B cell (primary cell): ENCODE data around the gene ADAMTSL4. TPM values are rescaled to one million over a fixed set of nuclear protein-coding genes. Genes with fewer than 3 reads are reported as not detected.
A peak's percentile ranks its signal among the peaks of the same experiment; 100 is the strongest.

Experiments used
- ATAC-seq: fragments of 200-7000 bp; cut with Tn5 transposase; one replicate; pipeline ENCODE4 v1.10.0; 2021; ENCODE audit warnings: low read depth, mild to moderate bottlenecking, moderate number of reproducible peaks, moderate library complexity
- CTCF ChIA-PET: fragments of 350-600 bp; sonication (Branson Sonifier 250); formaldehyde crosslinking; loops from one replicate; lab custom pipeline; 2021; ENCODE audit warnings: antibody characterized with exemption, inconsistent platforms; lab: Charles Lee
- POLR2A ChIA-PET: fragments of 350-600 bp; sonication (Branson Sonifier 250); formaldehyde crosslinking; loops from one replicate; lab custom pipeline; 2021; ENCODE audit warnings: antibody characterized with exemption; lab: Charles Lee
- DNase-seq: peaks from one replicate; pipeline ENCODE4 v3.0.0; 2013
- H2AFZ ChIP-seq: 2 replicates; pipeline ENCODE4 v1.6.1; 2012; ENCODE audit warnings: mild to moderate bottlenecking, low read depth, low read length; ENCODE audit not compliant: insufficient read depth, poor library complexity, severe bottlenecking
- H3K27ac ChIP-seq, 2 donors: 1 replicate in 1 of 2; 2 replicates in 1 of 2; pipeline ENCODE4 v1.5.1; 2012 to 2013; ENCODE audit warnings: low read length in 2 of 2, mild to moderate bottlenecking in 2 of 2, moderate library complexity in 1 of 2
- H3K27me3 ChIP-seq, 4 experiments: fragments of 200-600 bp in 1 of 4; sonication (generic) in 1 of 4; replicated peaks in 1 of 4; 1 replicate in 2 of 4; 2 replicates in 2 of 4; pipeline versions ENCODE4 v1.6.1 to v1.7.0; 2013 to 2016; ENCODE audit warnings: low read length in 3 of 4, mild to moderate bottlenecking in 2 of 4, mixed read lengths in 1 of 4, moderate library complexity in 1 of 4; ENCODE audit not compliant: insufficient read depth in 4 of 4, control insufficient read depth in 3 of 4; ENCODE audit errors: control extremely low read depth in 1 of 4
- H3K36me3 ChIP-seq, 2 experiments: replicated peaks in 1 of 2; 1 replicate in 1 of 2; 2 replicates in 1 of 2; pipeline versions ENCODE4 v1.6.1 to v1.7.1; 2013; ENCODE audit warnings: low read length in 1 of 2; ENCODE audit not compliant: insufficient read depth in 2 of 2, control insufficient read depth in 1 of 2; ENCODE audit errors: control extremely low read depth in 1 of 2, extremely low read depth in 1 of 2
- H3K4me1 ChIP-seq, 2 donors: fragments of 200-600 bp in 1 of 2; sonication (generic) in 1 of 2; 1 replicate in 1 of 2; 2 replicates in 1 of 2; pipeline versions ENCODE4 v1.5.1 to v1.6.1; 2013 to 2017; ENCODE audit warnings: low read length in 2 of 2; ENCODE audit not compliant: control insufficient read depth in 2 of 2, insufficient read depth in 2 of 2
- H3K4me2 ChIP-seq: replicated peaks from 2 replicates; pipeline ENCODE3; 2012; ENCODE audit warnings: mild to moderate bottlenecking, low read depth, low read length; ENCODE audit not compliant: poor library complexity, severe bottlenecking
- H3K4me3 ChIP-seq, 5 experiments: fragments of 200-600 bp in 1 of 5; sonication (generic) in 1 of 5; 1 replicate in 3 of 5; 2 replicates in 2 of 5; pipeline versions ENCODE4 v1.5.1 to v1.7.0; 2011 to 2016; ENCODE audit warnings: low read length in 4 of 5, mild to moderate bottlenecking in 4 of 5, low read depth in 2 of 5, control low read depth in 1 of 5, moderate library complexity in 1 of 5; ENCODE audit not compliant: insufficient read depth in 1 of 5; ENCODE audit errors: control extremely low read depth in 1 of 5, extremely low read depth in 1 of 5
- H3K79me2 ChIP-seq: fragments of 200-600 bp; sonication (generic); one replicate; pipeline ENCODE4 v1.6.0; 2016; ENCODE audit warnings: low read length; ENCODE audit not compliant: control insufficient read depth, insufficient read depth
- H3K9ac ChIP-seq: fragments of 200-600 bp; sonication (generic); 2 replicates; pipeline ENCODE4 v1.6.1; 2017; ENCODE audit warnings: mild to moderate bottlenecking, low read length, moderate library complexity
- H3K9me3 ChIP-seq, 3 donors: one replicate each; pipeline versions ENCODE4 v1.6.1 to v1.7.1; 2013; ENCODE audit warnings: low read length in 2 of 3; ENCODE audit not compliant: control insufficient read depth in 2 of 3, insufficient read depth in 1 of 3; ENCODE audit errors: control extremely low read depth in 1 of 3
- H4K20me1 ChIP-seq: 2 replicates; pipeline ENCODE4 v1.6.0; 2012; ENCODE audit warnings: mild to moderate bottlenecking, low read length; ENCODE audit not compliant: insufficient read depth, control insufficient read depth, poor library complexity, severe bottlenecking
- H3K27ac Mint-ChIP-seq: one replicate; pipeline ENCODE4 v1.8.0; 2021; ENCODE audit warnings: mixed read lengths
- H3K27me3 Mint-ChIP-seq: one replicate; pipeline ENCODE4 v1.8.0; 2021; ENCODE audit warnings: mixed read lengths
- H3K4me1 Mint-ChIP-seq: one replicate; pipeline ENCODE4 v1.8.0; 2021; ENCODE audit warnings: mixed read lengths
- H3K4me3 Mint-ChIP-seq: one replicate; pipeline ENCODE4 v1.8.0; 2021; ENCODE audit warnings: mixed read lengths
- H3K9me3 Mint-ChIP-seq: one replicate; pipeline ENCODE4 v1.8.0; 2022; ENCODE audit warnings: mixed read lengths; ENCODE audit not compliant: insufficient read depth
- EZH2 ChIP-seq: IDR thresholded peaks from 2 replicates; pipeline ENCODE4 v1.6.1; 2012; ENCODE audit warnings: borderline replicate concordance, low read depth, mild to moderate bottlenecking, moderate library complexity, low read length; ENCODE audit not compliant: insufficient read depth, poor library complexity, severe bottlenecking
- WGBS: methylation state at CpG from one replicate; pipeline ENCODE4 v1.1.5; 2013; ENCODE audit warnings: missing lambda C conversion rate; ENCODE audit not compliant: insufficient coverage; 5-methylcytosine and 5-hydroxymethylcytosine counted together
- intact Hi-C: fragments of 100-400 bp; cut with micrococcal nuclease; formaldehyde crosslinking; loops from one replicate; pipeline ENCODE4 v1.10.0; 2022
- polyA plus RNA-seq: library from polyadenylated mRNA; depleted of rRNA; stranded (reverse); fragments of >200 nt; gene quantifications from 2 replicates; pipeline ENCODE4 v1.2.3, GENCODE V29; 2012
- total RNA-seq, 2 donors: library from RNA; stranded (reverse); fragments of 120-200 nt in 1 of 2; gene quantifications; 1 replicate in 1 of 2; 2 replicates in 1 of 2; pipeline versions ENCODE4 v1.2.3 to v1.2.4, GENCODE V29; 2013 to 2022
- TF ChIP-seq, protein P1 (sequence below): fragments of 200-600 bp; IDR thresholded peaks from one replicate; pipeline ENCODE4 v1.8.0; 2022; ENCODE audit warnings: antibody characterized with exemption, mild to moderate bottlenecking

ADAMTSL4 gene
- total and polyA plus RNA-seq, 2 donors (not counting 1 experiment from before 2014, with no cell fraction given): 0.70 TPM; not detected in 1

DNA sequence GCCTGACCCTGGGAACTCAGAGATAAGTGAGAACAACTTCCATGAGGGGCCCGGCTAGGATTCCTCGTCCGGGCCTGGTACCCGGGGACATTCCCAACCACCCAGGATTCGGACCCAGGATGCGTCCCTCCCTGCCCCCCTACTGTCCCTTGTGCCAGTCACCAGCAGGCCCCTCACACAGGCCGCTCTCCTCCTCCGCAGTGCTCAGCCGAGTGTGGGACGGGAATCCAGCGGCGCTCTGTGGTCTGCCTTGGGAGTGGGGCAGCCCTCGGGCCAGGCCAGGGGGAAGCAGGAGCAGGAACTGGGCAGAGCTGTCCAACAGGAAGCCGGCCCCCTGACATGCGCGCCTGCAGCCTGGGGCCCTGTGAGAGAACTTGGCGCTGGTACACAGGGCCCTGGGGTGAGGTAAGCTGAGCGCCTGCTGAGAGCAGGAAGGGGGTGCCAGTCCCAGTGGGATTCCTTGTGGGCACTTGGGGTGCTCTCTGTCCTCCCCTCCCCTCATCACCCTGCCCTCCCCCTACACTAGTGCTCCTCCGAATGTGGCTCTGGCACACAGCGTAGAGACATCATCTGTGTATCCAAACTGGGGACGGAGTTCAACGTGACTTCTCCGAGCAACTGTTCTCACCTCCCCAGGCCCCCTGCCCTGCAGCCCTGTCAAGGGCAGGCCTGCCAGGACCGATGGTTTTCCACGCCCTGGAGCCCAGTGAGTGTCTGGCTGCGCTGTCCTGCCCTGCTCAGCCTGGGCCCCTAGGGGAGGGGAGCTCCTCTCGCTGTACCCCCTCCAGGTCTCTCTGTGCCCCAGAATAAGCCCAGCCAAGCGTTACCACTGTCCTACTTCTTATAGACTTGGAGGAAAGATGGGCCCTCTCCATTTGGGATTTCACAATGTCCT lies 9.8 kb downstream of the ADAMTSL4 start:
- peaks cover 39% of the 10 kb centered on the region for H3K4me1 Mint-ChIP-seq
- no peak overlapping the region for H3K27ac Mint-ChIP-seq
- Histone ChIP-seq H3K9ac (no peak overlapping the region), H3K4me3 (no peak overlapping the region), H3K36me3 (no peaks in the 10 kb centered on the region), H4K20me1 (peaks cover 3% of the 10 kb centered on the region), H3K27me3 (no peaks in the 10 kb centered on the region), H3K4me1 (peaks cover 25 to 38% of the 10 kb centered on the region in 2 donors), H3K27ac (no peak overlapping the region), H3K4me2 (no peak overlapping the region), H3K79me2 (peaks cover 15% of the 10 kb centered on the region), H3K9me3 (no peaks in the 10 kb centered on the region), H2AFZ (no peak overlapping the region)
- WGBS: 91% methylated on average over 23 of the region's 28 CpGs
- intact Hi-C loops: no loop called here
- DNase-seq (peak; percentile 25), ATAC-seq (no peak)
- no peak for TF ChIP-seq EZH2
- TF ChIP-seq, protein P1, sequence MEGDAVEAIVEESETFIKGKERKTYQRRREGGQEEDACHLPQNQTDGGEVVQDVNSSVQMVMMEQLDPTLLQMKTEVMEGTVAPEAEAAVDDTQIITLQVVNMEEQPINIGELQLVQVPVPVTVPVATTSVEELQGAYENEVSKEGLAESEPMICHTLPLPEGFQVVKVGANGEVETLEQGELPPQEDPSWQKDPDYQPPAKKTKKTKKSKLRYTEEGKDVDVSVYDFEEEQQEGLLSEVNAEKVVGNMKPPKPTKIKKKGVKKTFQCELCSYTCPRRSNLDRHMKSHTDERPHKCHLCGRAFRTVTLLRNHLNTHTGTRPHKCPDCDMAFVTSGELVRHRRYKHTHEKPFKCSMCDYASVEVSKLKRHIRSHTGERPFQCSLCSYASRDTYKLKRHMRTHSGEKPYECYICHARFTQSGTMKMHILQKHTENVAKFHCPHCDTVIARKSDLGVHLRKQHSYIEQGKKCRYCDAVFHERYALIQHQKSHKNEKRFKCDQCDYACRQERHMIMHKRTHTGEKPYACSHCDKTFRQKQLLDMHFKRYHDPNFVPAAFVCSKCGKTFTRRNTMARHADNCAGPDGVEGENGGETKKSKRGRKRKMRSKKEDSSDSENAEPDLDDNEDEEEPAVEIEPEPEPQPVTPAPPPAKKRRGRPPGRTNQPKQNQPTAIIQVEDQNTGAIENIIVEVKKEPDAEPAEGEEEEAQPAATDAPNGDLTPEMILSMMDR: no peak
- H3K27me3 Mint-ChIP-seq: no peaks in the 10 kb centered on the region
- CTCF ChIA-PET: interaction anchor here (0.7 to 14.8 kb wide), 19 partner anchors 8 to 437 kb away, joined by 3 to 661 read pairs (median 6); partner anchors contain the start of genes ADAMTSL4, ENSA, FALEC and GOLPH3L
- H3K9me3 Mint-ChIP-seq: no peaks in the 10 kb centered on the region
- no peak overlapping the region for H3K4me3 Mint-ChIP-seq
- POLR2A ChIA-PET: interaction anchor here (0.5 to 10.3 kb wide), 4 partner anchors 16 to 66 kb away, joined by 3 to 371 read pairs (median 4); partner anchors contain the start of gene MCL1
